Measurements from ENCODE around the gene XPNPEP2.

The XPNPEP2 gene

DNA sequence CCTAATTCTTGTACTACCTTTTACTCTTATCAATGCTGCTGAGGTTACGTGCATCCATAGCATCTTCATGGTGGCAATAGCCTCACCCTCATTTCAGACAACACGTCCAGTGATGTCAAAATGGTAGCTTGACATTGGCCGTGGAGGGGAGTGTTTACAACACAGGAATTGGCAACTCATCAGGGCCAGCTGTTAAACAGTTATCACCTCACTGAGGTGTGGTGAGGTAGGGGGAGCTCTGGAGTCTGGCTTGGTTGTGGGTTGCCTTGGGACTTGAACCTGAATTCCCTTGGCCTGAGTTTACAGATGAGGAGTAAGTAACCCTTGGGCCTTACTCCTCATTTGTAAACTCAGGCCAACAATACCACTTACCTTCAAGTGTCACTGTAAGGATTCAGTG lies 51.4 kb downstream of the XPNPEP2 start:
- in situ Hi-C loops (cut with HindIII; ENCODE audit: low sequenced_read_pairs) = no loop called here
- H3K4me3 ChIP-seq (ENCODE audit: low read depth, low read length) = no peak overlapping the region
- no peak for DNase-seq (ENCODE audit: low read depth)
- TF ChIP-seq, protein P1, sequence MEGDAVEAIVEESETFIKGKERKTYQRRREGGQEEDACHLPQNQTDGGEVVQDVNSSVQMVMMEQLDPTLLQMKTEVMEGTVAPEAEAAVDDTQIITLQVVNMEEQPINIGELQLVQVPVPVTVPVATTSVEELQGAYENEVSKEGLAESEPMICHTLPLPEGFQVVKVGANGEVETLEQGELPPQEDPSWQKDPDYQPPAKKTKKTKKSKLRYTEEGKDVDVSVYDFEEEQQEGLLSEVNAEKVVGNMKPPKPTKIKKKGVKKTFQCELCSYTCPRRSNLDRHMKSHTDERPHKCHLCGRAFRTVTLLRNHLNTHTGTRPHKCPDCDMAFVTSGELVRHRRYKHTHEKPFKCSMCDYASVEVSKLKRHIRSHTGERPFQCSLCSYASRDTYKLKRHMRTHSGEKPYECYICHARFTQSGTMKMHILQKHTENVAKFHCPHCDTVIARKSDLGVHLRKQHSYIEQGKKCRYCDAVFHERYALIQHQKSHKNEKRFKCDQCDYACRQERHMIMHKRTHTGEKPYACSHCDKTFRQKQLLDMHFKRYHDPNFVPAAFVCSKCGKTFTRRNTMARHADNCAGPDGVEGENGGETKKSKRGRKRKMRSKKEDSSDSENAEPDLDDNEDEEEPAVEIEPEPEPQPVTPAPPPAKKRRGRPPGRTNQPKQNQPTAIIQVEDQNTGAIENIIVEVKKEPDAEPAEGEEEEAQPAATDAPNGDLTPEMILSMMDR (IDR thresholded peaks at IDR 0.05; ENCODE audit: low read depth, low read length, missing control alignments) = no peak

DNA sequence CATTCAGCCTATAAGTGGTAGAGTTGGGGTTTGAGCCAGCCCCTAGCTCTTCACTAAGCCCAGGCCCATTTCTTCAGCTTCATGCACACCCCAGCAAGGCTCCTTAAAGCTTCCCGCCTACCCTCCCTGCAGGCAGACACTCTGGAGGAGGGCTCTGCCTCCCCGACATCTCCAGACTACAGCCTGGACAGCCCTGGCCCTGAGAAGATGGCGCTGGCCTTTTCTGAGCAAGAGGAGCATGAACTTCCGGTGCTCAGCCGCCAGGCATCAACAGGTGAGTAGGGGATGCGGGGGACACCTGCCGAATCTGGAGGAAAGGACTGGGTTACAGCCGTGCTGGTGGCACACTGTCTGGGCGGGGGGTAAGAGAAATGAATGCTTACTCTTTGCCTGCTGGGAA lies 52.0 kb downstream of the XPNPEP2 start:
- in situ Hi-C loops (cut with HindIII; ENCODE audit: low sequenced_read_pairs) = no loop called here

DNA sequence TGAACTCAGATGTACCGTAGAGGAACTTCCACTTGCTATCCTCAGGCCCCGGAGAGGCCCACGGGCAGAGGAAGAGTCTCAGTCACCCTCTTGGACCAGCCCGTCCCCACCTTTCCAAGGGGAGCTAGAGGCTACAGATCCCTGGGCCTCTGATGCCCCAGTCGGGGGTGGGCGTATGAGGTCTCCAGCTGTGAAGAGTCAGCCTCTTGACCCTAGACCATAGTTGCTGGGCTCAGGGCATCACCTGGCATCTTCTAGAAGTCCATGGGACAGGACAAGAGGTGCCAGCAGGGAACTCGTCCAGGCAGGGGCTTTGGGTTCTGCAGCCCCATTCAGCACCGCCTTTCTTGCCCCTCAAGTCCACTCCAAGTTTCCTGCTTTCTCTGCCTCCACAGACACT lies 52.6 kb downstream of the XPNPEP2 start:
- in situ Hi-C loops (cut with HindIII; ENCODE audit: low sequenced_read_pairs) = no loop called here
- DNase-seq (ENCODE audit: low read depth) = no peak

More for the DNA sequence above, 52.0 kb downstream of the XPNPEP2 start:
- TF ChIP-seq, protein P1 (IDR thresholded peaks at IDR 0.05; ENCODE audit: low read depth, low read length, missing control alignments) = no peak
- no peak overlapping the region for H3K4me3 ChIP-seq (ENCODE audit: low read depth, low read length)
- no peak for DNase-seq (ENCODE audit: low read depth)

DNA sequence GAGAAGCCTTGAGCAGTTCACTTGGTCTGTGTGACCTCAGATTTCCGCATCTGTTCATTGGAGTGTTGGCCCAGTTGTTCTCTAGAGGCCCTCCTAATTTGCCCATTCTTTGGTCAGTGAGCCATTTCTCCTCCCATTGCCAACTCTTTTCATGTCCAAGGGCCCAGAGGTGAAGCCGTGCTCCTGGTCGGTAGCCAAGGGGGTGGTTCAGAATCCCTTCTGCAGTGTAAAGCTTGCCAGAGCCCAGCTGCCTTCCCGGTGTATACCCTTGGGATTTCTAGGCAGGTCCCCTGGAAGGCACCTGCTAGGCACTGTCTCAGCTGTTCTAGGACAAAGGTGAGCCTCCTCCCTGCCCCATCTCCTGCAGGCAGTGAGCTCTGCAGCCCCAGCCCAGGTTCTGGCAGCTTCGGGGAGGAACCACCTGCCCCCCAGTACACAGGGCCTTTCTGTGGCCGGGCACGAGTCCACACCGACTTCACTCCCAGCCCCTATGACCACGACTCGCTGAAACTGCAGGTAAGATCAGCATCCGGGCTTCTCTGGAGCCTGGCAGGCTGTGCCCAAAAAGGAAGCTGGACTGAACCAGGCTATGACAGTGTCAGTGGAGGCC lies 53.3 kb downstream of the XPNPEP2 start:
- no peak for DNase-seq (ENCODE audit: low read depth)
- TF ChIP-seq, protein P1 (IDR thresholded peaks at IDR 0.05; ENCODE audit: low read depth, low read length, missing control alignments) = no peak
- in situ Hi-C loops (cut with HindIII; ENCODE audit: low sequenced_read_pairs) = no loop called here
- no peak overlapping the region for H3K4me3 ChIP-seq (ENCODE audit: low read depth, low read length)

More for the DNA sequence above, 52.6 kb downstream of the XPNPEP2 start:
- no peak overlapping the region for H3K4me3 ChIP-seq (ENCODE audit: low read depth, low read length)
- TF ChIP-seq, protein P1 (IDR thresholded peaks at IDR 0.05; ENCODE audit: low read depth, low read length, missing control alignments) = no peak

DNA sequence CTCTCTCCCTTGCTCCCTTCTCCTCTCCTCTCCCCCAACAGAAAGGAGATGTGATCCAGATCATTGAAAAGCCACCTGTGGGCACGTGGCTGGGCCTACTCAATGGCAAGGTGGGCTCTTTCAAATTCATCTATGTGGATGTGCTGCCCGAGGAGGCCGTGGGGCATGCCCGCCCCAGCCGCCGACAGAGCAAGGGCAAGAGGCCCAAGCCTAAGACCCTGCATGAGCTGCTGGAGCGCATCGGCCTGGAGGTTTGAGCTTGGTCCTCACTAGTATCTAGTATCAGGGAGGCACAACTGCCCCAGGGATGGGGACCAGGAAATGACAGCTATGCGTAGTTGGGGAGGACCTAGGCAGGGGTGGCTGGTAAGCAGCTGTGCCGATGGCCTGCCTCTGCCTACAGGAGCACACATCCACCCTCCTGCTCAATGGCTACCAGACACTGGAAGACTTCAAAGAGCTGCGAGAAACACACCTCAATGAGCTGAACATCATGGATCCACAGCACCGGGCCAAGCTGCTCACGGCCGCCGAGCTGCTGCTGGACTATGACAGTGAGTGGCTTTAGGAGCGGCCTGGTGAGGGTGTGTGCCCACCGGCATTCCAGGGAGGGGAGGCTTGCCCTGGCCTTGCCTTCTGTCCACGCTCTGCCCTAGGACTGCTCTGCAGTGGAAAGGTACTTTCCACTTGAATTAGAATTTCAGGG lies 54.0 kb downstream of the XPNPEP2 start:
- TF ChIP-seq, protein P1 (IDR thresholded peaks at IDR 0.05; ENCODE audit: low read depth, low read length, missing control alignments) = no peak
- in situ Hi-C loops (cut with HindIII; ENCODE audit: low sequenced_read_pairs) = no loop called here

DNA sequence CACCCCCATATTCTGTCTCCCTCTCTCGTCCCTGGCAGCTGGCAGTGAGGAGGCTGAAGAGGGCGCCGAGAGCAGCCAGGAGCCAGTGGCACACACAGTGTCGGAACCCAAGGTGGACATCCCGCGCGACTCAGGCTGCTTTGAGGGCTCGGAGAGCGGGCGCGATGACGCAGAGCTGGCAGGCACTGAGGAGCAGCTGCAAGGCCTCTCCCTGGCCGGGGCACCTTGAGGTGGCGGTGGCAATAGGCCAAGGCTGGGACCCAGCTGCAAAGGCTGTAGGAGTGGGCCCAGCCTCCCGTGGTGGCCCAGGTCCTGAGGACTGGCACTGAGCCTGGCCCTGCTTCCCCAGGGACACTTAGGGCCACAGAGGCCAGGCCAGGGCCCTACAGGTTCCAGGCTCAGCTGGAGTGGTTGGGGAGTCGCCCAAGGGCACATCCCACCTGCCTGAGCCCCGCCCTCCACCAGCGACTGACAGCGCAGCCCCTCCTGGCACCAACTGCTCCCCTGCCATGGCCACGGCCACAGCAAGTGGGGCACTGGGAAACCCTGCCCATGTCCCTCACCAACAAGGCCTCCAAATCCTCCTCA lies 54.9 kb downstream of the XPNPEP2 start:
- TF ChIP-seq, protein P1 (IDR thresholded peaks at IDR 0.05; ENCODE audit: low read depth, low read length, missing control alignments) = no peak
- in situ Hi-C loops (cut with HindIII; ENCODE audit: low sequenced_read_pairs) = no loop called here
- no peak overlapping the region for H3K4me3 ChIP-seq (ENCODE audit: low read depth, low read length)
- DNase-seq (ENCODE audit: low read depth) = no peak

More for the DNA sequence above, 54.0 kb downstream of the XPNPEP2 start:
- no peak for DNase-seq (ENCODE audit: low read depth)
- no peak overlapping the region for H3K4me3 ChIP-seq (ENCODE audit: low read depth, low read length)

Data from astrocyte of the cerebellum (primary cell).